Prostate gland (tissue), 2 donors: ENCODE results near the gene TAS2R41.

Source experiments
- CTCF ChIP-seq, 4 experiments: fragments of 200-600 bp in 2 of 4; fragments of 450-650 bp in 2 of 4; sonication (generic) in 2 of 4; IDR thresholded peaks; 1 replicate in 3 of 4; 2 replicates in 1 of 4; pipeline ENCODE4 v1.5.1; 2016 to 2019; ENCODE audit warnings: antibody characterized with exemption in 4 of 4, mild to moderate bottlenecking in 2 of 4, moderate library complexity in 2 of 4
- POLR2AphosphoS5 ChIP-seq: sonication (generic); formaldehyde crosslinking; IDR thresholded peaks from one replicate; pipeline ENCODE4 v1.6.1; 2017; ENCODE audit warnings: antibody characterized with exemption

DNA sequence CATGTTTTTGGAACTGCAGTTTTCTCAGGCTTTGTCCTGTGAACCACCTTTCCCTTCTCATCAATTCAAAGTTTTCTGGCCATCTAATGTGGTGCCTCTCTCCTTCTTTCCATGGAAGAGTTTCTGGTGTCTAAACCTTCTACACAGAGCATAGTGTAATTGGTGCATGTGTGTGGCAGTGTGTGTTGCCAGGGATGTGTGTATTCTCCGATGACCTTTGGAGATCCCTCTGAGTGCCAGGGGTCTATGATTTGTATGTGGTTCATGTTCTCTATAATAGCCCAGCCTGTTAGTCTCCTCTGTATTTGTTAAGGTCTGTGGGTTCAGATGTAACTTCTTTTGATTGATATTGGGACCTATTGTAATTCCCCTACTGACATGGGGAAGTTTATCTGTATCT lies 32.9 kb upstream of the TAS2R41 start:
- TF ChIP-seq CTCF (IDR thresholded peaks at IDR 0.05), result no peak
- no peak for TF ChIP-seq POLR2AphosphoS5
